HG03571 (cell line): ENCODE data around the gene NFATC3.
"Not testable (repeated sequence)": the region's sequence is repeated elsewhere in the genome, so short reads cannot be mapped to it uniquely, and the experiment has no call there.

Experiments
- ATAC-seq: cut with Tn5 transposase; IDR thresholded peaks from one replicate; pipeline ENCODE4 v1.9.1; 2021; ENCODE audit not compliant: unreplicated experiment

Gene NFATC3

DNA sequence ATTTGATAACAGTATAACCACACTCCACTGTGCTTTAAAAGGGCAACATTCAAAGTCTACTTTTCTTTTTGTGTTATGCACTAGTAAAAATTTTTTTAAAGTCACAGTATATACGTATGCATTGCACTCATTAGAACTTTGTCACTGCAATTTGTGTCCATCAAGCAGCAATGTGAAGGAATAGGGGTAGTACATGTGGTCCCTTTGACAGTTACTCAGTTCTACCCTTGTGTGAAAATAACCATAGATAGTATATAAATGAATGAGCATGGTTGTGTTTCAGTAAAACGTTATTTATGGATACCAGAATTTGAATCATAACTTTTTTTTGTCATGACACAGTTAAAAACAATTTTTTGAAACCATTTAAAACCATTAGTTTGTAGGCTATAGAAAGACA is 30.7 kb downstream of the NFATC3 start:
- no peak for ATAC-seq

DNA sequence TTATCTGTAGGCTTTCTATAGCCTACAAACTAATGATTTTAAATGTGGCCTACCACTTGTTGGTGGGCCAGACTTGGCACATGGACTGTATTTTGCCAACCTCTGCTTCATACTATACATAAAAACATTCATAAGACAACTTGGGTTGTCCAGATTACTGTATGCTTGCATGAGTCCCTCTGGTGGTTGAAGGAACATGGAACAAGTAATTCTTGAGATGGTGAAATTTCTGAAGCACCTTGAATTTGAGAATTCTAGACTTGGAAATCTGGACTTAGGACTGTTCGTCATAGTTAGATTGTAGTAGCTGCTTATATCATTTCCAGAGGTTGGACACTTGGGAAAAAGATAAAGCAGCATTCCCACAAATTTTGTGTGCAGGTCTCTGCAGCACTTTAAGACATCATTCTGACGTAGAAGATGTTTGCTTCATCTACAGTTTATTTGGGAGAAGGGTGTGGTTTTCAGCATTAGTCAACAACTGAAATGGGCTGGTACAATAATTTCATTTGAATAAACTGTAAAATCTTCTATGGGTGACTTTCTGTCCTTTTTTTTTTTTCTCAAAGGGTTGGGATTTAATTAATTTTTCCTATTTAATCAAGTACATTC is 31.2 kb downstream of the NFATC3 start:
- ATAC-seq: no peak

DNA sequence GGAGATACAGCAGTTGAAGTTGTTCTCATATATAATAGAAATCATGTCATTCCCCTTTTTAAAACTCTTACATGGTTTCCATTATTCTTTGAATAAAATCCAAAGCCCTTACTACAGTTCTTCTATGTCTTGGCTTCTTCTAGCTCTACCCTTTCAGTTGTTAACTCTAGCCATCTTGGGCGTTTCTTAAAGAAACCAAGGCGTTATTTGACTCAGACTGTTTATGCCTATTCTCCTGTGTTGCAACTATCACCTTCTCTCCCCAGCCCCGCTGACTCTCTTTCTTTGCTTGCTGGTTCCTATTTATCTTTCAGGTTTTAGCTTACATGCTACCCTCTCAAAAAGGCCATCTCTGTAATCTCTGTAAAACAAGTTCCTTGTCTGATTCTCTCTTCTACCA is 32.7 kb downstream of the NFATC3 start:
- no peak for ATAC-seq

DNA sequence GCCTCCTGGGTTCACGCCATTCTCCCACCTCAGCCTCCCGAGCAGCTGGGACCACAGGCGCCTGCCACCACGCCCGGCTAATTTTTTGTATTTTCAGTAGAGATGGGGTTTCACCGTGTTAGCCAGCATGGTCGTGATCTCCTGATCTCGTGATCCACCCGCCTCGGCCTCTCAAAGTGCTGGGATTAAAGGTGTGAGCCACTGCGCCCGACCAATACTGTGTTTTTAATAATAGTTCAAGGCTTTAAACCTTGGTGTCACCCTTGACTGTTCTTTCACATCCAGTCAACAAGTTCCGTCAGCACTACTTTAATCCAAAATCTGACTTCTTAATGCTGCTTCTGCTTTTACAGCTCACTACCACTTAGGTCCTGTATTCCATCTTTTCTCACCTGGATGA is 33.8 kb downstream of the NFATC3 start:
- ATAC-seq: not testable (repeated sequence)

DNA sequence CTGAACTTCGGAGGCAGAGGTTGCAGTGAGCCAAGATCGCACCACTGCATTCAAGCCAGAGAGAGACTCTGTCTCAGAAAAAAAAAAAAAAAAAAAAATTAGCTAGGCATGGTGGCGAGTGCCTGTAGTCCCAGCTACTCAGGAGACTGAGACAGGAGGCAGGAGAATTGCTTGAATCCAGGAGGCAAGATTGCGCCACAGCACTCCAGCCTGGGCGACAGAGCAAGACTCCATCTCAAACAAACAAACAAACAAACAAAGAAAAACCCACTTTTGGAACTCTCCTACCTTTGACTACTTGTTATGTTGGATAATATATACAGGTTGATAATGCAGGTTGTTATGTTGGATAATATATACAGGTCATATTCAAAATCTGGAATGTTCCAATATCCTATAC is 35.3 kb downstream of the NFATC3 start:
- not testable (repeated sequence) for ATAC-seq

DNA sequence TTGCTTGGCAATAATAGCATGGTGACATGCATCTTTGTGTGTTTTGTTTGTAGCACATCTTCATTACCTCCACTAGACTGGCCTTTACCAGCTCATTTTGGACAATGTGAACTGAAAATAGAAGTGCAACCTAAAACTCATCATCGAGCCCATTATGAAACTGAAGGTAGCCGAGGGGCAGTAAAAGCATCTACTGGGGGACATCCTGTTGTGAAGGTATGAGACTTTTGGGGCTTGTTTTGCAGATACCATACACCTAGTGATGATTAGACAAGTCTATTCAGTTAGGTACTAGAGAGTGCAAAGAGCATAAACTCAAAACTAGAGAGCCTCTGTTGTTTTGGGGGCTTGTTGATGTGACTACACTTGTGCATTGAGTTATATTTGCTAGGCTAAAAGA is 41.2 kb downstream of the NFATC3 start:
- no peak for ATAC-seq

DNA sequence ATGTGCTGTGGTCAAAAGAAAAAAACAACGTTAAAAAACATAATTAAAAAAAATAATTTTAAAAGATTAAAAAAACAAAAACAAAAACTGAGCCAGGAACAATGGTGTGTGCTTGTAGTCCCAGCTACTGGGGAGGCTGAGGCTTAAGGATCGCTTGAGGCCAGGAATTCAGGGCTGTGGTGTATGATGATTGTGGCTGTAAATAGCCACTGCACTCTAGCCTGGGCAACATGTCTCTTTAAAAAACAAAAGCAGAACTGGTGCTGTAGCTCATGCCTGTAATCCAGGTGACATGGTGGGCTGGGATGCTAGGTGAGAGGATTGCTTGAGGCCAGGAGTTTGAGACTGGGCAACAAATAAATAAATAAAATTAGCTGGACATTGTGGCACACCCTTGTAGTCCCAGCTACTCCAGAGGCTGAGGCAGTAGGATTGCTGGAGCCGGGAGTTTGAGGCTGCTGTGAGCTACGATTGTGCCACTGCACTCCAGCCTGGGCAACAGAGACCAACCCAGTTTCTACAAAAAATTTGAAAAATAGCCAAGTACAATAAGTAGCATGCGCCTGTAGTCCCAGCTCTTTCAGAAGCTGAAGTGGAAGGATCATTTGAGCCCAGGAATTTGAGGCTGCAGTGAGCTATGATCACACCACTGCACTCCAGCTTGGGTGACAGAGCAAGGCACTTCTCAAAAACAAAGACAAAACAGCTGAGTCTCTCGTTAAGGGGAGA is 43.6 kb downstream of the NFATC3 start:
- ATAC-seq: no peak

DNA sequence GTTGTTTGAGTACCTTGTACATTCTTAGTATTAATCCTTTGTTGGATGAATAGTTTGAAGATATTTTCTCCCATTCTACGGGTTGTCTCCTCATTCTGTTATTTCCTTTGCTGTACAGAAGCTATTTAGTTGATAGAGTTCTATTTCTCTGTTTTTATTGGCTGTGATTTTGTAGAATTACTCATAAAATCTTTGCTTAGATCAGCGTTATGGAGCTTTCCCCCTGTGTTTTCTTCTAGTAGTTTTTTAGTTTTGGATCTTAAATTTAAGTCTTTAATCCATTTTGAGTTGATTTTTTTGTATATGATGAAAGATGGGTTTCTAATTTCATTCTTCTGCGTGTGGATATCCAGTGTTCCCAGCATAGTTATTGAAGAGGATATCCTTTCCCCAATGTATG is 45.4 kb downstream of the NFATC3 start:
- ATAC-seq: no peak

DNA sequence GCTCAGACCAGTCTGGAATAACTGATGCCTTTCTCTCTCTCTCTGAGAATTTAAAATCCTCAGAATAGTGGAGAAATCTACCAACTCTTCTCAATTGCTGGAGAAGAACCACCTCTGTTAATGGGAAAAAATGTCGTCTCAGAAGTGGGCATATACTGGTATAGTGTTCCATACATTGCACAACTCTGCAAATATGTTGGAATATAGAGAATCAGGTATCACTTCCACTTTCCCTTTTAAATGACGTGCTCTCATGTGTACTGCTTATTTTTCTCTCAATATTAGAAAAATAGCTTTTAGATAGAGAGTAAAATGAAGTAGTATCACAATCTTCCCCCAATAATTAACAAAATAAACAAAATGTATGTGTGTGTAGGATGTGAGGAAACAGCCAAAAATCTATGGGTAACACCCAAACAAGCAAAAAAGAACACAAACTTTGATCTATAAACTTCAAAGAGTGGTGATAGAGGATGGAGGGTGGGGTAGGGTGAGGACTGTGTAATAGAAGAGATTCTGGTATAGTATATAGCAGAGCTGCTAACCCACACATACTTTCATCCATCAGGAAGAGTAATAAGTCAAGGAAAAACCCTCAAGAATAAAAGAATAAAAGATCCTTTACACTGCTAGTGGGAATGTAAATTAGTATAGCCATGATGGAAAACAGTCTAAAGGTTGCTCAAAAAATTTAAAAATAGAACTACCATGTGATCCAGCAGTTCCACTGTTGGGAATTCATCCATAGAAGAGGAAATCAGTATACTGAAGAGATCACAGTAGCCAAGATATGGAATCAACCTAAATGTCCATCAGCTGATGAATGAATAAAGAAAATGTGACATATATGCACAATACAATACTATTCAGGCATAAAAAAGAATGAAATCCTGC is 46.9 kb downstream of the NFATC3 start:
- no peak for ATAC-seq

DNA sequence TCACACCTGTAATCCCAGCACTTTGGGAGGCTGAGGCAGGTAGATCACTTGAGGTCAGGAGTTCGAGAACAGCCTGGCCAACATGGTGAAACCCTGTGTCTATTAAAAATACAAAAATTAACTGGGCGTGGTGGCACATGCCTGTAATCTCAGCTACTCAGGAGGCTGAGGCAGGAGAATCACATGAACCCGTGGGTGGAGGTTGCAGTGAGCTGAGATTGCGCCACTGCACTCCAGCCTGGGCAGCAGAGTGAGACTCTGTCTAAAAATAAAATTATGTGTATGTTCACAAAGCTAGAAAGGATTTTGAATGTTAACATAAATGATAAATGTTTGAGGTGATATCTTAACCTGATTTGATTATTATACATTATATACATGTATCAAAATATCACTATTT is 47.8 kb downstream of the NFATC3 start:
- ATAC-seq: not testable (repeated sequence)

DNA sequence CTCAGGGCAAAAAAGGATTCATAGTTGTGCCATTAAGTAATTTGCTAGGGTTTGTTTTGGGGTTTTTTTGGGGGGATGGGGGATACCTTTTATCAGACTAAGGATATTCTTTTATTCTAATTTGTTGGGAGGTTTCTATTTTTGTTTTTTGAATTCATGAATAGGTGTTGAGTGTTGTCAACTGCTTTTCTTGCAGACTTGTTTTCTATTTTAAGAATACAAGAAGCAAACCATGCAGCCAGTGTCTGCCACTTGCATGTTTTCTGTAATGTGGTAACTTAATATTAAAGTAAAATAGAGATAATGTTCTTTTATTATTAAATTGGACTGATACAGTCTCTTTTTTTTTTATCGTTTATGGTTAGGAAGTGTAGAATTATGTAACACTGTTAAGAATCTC is 49.5 kb downstream of the NFATC3 start:
- no peak for ATAC-seq

DNA sequence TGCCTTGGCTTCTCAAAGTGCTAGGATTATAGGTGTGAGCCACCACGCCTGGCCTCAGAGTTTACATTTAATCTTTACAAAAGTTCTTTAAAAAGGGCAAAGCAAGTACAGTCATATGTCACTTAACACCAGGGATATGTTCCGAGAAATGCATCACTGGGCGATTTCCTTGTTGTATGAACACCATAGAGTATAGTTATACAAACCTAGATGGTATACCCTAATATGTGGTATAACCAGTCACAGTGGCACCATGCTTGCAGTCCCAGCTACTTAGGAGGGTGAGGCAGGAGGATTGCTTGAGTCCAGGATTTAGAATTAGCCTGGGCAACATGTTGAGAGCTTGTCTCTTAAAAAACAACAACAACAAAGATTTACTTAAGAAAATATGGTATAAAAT is 51.3 kb downstream of the NFATC3 start:
- ATAC-seq: no peak

DNA sequence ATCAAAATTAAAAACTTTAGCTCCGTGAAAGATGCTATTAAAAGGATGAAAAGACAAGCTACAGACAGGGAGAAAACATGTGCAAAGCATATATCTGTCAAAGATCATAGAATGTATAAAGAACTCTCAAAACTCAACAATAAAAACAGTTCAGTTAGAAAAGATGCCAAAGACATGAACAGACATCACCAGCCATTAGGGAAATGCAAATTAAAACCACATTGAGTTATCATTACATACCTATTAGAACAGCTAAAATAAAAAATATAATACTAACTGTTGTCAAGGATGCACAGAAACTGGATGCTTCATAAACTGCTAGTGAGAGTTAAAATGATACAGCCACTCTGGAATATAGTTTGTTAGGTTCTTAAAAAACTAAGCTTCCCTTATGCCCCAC is 58.8 kb downstream of the NFATC3 start:
- no peak for ATAC-seq

DNA sequence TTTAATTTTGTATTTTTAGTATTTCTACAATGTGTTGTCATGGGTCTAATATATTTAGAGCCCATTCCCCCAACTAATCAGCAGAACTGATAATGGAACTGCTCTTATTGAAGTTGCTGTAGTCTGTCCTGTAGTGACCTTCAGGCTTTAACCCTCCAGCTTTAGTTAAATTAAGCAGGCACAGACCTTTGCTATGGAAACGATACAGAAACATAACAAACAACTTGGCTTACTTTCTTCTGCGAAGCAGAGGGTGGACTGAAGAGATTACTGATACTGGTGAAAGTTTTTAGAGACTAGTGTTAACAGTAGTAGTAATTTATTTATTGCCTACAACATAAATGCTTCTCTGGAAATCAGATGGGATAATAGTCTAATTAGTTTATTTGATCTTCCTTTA is 61.4 kb downstream of the NFATC3 start:
- ATAC-seq: no peak

DNA sequence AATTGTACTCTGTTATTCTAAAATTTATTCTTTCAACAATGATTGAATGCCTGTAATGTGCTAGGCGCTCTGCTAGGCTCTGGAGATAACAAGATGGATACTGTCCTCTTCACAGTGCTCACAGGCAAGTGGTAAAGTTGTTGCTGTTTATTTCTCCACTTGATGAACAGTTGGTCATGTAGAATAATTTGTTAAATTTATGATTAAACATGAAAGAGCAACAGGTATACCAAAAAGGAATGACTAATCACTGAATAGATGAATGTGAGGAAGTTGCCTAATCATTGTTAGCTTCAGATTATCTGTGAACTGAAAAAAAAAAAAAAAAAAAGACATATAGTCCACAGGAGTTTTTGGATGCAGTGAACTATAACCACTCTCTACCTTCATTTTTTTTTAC is 62.3 kb downstream of the NFATC3 start:
- no peak for ATAC-seq

DNA sequence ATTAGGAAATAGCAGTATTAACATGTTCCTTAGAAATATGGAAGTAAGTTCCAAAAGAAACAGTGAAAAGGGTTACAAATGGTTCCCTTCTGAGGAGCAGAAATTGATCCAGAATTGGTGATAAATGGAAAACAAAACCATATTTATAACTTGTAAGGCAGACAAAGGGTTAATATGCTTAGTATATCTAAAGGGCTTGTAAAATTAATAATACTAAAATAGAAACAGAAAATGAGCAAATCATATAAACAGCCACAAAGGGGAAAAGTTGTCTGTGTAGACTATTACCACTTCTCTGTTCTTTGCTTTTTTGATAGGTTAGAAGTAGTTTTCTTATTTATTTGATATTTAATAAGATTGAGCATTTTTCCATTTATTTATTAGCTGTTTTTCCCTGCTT is 64.4 kb downstream of the NFATC3 start:
- ATAC-seq: no peak

DNA sequence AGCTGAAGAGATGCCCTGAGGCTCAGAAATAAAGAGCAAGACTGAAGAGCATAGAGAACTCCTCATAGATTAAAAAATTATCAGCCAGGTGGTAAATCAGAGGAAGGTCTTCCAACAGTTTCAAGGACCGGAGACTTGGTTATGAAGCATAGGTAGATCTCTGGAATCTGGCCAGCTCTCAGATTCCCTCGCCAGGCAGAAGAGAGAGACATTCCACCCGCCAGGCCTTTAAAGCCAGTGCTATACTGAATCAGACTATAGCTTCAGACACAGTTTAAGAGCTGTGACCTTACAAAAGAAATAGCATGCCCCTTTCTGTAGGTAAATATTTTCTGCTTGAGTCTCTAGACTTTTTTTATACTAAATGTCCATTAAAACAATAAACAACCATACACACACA is 70.3 kb downstream of the NFATC3 start:
- no peak for ATAC-seq

DNA sequence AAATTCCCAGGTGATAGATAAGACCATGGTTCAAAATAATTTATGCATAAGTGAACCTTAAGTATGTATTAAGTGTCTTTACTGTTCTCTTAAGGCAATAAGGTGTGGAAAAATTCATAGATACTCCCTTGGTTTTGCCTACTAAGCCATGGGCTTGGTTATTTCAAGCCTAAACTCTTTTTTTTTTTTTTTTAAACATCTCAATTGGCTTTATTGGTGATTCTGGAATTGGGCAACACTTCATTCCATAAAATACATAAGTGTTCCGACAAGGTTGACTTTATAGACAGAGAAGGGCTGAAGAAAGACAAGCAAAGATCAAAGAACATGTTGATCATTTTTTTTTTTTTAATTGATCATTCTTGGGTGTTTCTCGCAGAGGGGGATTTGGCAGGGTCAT is 77.2 kb downstream of the NFATC3 start:
- ATAC-seq: no peak

DNA sequence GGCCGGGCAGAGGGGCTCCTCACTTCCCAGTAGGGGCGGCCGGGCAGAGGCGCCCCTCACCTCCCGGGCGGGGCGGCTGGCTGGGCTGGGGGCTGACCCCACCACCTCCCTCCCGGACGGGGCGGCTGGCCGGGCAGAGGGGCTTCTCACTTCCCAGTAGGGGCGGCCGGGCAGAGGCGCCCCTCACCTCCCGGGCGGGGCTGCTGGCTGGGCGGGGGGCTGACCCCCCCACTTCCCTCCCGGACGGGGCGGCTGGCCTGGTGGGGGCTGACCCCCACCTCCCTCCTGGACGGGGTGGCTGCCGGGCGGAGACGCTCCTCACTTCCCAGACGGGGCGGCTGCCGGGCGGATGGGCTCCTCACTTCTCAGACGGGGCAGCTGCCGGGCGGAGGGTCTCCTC is 78.1 kb downstream of the NFATC3 start:
- ATAC-seq: not testable (repeated sequence)

DNA sequence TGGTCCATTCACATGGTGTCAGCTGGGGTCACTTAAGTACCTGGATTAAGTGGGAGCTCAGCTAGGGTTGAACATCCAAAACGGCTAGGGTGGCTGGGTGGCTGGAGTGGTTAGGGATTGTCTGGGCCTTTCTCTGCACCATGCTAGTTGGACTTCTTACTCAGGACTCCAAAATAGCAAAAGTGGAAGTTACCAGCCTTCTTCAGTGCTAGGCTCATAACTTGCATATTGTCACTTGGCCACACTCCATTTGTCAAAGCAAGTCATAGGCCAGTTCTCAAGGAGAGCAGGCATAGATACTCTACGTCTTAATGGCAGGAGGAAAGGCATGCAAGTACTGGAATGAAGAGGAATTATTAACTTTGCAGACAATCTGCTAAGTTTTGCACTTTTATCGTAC is 81.1 kb downstream of the NFATC3 start:
- no peak for ATAC-seq

DNA sequence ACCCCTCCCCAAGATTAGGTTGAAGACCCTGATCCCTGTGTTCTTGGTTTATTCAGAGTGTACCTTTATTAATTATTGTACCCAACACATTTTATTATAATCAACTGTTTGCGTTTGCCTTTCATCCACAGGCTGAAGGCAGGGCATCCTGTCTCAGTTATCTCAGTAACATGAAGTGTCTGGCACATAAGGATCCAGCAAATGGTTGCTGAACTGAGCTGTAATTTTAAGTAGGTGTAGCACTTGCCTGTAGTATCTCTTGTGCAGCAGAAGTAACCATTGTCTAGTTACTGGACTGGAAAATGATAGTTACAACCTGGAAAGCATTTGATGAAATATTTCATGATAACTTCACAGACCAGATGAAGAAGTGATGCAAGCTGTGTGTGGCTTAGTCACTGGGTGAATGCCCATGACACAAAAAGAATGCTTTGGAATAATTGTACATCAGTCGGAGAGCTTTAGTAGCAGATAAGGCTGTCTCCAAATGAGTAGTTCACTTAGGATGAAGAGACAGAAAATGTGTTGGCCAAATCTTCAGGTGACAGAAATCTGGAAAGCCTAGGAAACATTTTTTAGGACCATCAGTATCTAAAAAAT is 94.1 kb downstream of the NFATC3 start:
- ATAC-seq: no peak

DNA sequence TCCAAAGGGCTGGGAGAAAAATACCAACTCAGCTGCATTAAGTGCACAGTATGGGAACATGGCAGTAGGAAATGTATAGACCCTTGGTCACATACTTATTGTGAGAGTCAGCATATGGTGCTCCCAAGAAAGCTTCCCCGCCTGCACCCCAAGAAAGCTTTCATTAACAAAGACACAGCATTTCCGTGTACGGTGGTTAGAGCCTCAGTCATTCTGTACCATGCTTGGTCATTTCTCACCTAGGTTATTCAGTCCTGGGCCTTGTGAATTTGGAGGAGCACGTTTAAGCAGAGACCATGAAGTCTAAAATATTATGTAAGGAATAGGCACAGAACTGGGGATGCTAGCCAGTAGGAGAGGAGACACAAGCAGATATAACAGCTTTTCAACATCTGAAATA is 94.7 kb downstream of the NFATC3 start:
- ATAC-seq: no peak
